Dedifferentiated amniotic fluid mesenchymal stem cell (primary cell): ENCODE results near the gene GPSM1.
A peak's percentile ranks its signal among the peaks of the same experiment; 100 is the strongest.

ENCODE experiments used
- DNase-seq: peaks from one replicate; pipeline ENCODE4 v3.0.0-alpha.2; 2016; ENCODE audit errors: extremely low spot score

GPSM1 gene

GRCh38 chr9:136359774-136360718 lies 32.7 kb downstream of the GPSM1 start:
- DNase-seq: no peak

- no peak for DNase-seq
Measured at GRCh38 chr9:136361047-136361753, 33.9 kb downstream of the GPSM1 start.

DNA sequence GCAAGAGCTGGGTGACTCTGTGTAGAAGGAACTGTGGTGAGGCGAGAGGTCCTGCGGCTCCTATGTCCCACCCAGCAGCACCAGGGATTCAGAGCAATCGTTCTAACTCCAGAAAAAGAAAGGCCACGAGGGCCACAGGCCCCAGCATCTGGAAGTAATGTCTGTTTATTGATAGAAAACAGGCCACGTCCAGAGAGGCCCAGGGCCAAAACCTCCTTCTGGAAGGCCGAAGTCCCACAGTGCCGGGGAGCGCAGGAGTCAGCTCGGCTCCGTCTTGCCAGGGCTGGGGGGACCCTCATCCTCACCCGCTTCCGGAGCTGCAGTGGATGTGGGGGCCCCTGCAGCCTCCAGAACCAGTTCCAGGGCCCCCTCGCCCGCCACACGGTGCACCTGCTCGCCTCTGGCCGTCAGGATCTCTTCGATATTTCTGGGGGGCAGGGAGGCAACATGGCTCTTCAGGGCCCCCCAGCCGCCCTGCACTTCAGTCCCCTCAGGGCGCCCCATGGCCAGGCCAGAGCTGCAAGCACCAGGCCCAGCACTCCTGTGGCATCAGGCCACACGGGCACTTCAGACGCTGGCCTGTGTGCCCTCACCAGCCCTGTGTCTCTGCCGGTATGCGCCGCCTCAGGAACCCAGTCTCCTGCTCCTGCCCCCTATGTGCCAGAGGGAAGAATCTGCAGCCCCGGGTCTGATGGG lies 34.6 kb downstream of the GPSM1 start:
- DNase-seq: no peak

DNA sequence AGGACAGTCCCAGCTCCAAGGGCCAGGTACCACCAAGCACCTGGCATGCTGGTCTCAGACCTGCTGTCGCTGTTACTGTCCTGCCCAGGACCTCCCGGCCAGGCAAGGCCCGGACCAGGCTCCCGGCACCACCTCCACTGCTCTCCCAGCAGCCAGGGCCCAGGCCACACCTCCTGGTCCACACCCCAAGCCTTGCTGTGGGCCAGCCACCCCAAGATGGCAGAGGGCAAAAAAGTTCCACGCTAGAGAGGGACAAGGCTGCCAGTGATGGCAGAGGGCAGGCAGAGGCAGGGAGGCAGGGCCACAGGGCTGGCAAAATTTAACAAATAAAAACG lies 35.1 kb downstream of the GPSM1 start:
- DNase-seq: no peak

- peak; percentile 91 for DNase-seq
Measured at GRCh38 chr9:136363106-136363948, 36.0 kb downstream of the GPSM1 start, which contains the start of gene DNLZ. Gene DNLZ, minus strand, starts transcription at chr9:136363744. Its CDS starts 30 bp downstream, at chr9:136363714.

GRCh38 chr9:136363949-136364748 lies 36.8 kb downstream of the GPSM1 start:
- no peak for DNase-seq

- DNase-seq: no peak
Measured at GRCh38 chr9:136364942-136365774, 37.8 kb downstream of the GPSM1 start.

- DNase-seq: no peak
Measured at GRCh38 chr9:136365775-136366222, 38.5 kb downstream of the GPSM1 start.

DNA sequence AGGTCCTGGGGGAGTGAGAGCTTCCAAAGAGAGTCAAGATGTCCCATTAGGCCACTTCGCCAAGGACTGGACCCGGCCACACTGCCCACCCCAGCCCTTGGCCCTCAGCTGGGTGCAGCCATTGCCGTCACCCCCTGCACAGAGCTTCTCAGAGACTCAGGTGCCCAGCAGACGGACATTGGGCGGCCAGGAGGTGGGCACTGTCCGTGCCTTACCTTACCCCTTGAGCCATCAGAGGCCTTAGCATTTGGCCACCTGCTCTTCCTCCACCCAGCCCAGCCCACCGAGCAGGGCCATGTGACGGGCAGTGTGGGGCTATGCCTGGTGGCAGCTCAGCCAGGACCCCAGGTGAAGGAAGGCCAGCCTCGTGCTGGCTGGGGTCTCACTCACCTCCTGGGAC lies 39.5 kb downstream of the GPSM1 start:
- no peak for DNase-seq

DNA sequence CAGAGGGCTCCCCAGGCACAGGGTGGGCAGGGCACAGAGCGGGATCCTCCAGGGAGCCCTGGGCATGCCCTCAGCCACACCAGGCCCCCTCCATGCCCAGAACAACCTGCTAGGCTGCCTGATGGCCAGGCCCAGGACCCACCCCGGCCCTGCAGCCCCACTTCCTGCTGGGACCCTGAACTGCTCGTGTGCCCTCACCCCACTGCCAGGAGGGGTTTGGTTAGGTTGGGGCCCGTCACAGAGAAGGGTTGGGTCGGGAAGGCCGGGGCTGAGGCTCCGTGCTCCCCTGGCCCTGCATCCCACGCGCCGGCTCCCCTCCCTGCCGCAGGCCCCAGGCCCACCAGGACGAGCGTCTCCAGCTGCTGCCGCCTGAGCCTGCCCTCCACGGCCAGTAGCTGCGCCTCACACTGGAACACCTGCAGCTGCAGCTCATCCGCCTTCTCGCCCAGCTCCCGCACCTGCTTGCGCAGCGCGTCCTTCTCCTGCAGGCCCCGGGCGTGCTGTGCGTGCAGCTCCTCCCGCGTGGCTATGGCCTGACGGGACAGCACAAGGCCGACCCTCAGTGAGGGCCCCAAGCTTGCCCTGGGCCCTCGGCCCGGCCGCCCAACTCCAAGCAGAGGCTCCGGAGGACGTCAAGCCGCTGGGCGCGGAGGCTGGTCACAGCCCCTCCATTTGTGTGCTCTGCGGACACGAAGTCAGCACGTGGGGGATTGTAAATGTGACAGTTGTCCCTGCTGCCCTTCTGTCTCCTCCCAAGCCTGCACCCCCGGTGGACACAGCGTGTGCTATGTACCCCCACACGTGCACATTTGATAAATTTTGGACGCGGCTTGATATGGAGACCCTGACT lies 40.2 kb downstream of the GPSM1 start:
- DNase-seq: no peak

GRCh38 chr9:136368190-136368589 lies 40.9 kb downstream of the GPSM1 start:
- DNase-seq: no peak

- no peak for DNase-seq
Measured at GRCh38 chr9:136370037-136370436, 42.7 kb downstream of the GPSM1 start.

DNA sequence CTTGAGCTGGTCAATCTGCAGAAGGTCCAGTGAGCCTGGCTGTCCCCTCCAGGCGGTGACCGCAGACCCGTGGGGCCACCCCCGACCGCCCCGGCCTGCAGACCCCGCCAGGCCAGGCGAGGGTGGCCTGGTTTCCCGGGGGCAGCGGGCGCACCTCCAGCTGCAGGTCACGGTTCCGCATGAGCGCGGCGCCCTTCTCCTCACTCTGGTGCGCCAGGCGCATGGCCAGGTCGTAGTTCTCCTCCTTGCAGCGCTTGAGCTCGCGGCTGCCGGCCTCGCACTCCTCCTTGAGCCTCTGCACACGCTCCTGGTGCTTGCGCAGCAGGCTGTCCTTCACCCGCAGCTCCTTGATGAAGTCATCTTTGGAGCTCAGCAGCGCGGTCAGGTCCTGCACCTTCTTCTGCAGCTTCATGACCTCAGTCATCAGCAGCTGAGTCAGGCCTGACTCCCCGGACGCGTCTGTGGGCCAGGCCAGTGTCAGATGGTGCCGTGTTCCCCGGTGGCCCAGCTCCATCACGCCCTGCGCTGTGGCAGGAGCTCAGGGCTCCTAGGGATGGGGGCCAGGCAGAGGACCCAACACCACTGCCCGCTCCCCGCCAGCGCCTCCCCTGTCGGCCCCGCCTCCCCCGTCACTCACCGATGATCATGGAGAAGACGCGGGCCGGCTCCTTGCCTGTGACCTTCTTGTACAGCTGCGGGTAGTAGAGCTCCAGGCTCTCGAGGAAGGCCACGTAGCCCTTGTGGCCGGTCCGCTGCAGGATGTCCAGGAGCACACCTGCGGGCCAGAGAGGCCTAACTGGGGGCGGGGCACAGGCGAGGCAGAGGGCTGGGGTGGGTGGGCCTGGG lies 43.6 kb downstream of the GPSM1 start:
- DNase-seq: no peak

DNA sequence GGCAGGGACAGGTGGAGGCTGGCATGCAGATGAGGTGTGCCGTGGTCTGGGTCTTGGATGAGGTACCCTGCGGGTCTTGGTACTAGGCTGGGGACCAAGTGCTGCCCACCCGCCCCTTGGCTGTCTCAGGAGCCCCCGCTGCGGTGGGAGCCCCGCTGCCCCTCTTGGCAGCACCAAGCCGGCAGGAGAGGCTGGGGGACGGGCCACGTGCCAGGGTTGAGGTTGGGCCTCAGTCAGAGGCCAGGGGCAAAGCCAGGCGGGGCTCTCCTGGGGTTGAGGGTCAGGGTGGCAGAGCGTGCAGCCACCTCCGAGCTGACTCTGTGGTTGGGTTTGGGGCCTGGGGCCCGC lies 44.2 kb downstream of the GPSM1 start:
- no peak for DNase-seq

DNA sequence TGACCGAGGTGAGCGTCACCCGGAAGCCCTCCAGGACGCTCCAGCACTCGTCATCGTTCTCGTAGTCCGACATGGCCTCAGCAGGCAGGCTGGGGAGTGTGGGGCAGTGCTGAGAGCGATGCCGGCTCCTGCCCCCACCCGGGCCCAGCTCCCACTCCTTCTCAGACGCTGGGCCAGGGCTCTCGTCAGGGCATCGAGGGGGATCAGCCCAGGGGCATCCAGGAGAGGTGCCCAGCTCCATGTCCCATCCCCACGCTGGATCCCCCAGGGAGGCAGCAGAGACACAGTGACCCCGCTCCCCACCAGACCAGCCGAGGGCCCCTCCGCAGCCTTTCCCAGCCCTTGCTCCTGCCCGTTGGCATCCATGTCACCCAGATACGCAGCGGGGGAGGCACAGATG lies 44.7 kb downstream of the GPSM1 start:
- no peak for DNase-seq

DNA sequence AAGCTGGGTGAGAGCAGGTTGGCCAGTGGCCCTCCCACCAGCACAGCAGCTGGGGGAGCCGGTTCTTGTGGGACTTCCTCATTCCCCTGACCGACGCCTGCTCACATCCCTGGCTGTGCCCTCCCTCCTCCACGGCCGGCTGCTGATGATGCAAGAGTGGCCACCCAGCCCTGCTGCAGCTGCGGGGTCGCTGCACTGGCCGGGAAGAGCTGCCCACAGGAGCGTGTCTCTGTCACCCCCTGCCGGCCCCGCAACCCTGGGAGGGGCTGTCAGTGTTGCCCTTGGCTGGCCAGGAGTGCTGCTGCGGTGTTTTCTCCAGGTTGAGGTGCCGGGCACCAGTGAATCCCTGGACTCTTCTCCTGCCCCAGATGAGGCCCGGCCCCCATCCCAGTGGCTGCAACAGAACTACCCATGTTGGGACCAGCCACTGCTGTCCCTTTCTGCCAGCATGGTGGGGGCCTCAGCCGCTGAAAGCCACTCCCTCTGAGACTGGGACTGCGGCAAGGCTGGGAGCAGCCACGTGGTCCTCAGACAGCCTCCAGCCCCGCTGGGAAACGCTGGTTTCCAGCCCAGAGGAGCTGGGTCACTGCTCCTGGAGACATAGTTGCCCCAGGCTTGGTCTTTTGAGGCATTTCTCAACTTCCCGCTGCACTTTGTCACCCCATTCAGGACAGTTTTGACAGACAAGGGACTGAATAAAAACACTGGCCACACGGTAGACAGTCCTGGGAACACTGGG lies 45.4 kb downstream of the GPSM1 start:
- peak; percentile 54 for DNase-seq
